ENCODE data around the gene CAMTA1.

Gene CAMTA1

DNA sequence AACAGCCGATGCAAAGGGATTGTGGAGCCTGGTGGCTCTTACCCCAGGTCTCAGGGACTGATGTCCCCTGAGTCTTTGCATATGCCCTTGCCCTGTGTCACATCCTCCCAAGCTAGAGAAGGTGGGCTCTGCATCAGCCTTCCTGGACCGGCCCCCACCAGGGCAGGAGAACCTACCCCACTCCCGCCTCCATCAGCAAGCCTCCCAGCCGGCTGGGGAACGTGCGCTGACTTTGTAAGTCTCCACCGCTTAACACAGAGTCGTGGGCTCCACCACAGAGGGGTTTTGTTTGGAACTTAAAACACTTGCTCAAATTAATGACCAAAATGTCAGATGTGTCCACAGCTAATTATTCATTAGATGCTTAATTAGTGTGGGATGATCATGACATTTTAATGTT is 730.6 kb downstream of the CAMTA1 start:
- no peak for DNase-seq (ENCODE audit: low read depth)

- no peak for DNase-seq (ENCODE audit: low read depth)
Observed at GRCh38 chr1:7516341-7516740, 731.1 kb downstream of the CAMTA1 start.

GRCh38 chr1:7516929-7517328 is 731.7 kb downstream of the CAMTA1 start:
- DNase-seq (ENCODE audit: low read depth): no peak

GRCh38 chr1:7517611-7518330 is 732.5 kb downstream of the CAMTA1 start:
- no peak for DNase-seq (ENCODE audit: low read depth)

DNA sequence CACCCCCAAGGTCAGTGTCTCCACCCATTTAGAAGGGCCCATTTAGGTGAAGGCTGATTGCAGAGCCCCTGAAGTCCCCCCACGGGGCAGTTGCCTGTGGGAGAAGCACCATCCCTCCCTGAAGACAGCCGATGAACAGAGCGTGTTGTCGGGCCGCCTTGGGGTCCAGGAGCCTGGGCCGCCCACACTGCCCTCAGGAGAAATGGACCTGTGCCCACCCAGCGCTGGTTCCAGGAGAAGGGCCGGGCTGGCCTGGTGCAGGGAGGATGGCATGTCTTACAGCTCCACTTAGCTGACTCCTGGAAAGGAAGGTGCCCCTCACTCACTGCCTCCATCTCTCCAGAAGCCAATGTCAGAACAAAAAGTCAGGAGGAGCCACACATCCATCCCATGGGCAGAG is 733.2 kb downstream of the CAMTA1 start:
- no peak for DNase-seq (ENCODE audit: low read depth)

DNA sequence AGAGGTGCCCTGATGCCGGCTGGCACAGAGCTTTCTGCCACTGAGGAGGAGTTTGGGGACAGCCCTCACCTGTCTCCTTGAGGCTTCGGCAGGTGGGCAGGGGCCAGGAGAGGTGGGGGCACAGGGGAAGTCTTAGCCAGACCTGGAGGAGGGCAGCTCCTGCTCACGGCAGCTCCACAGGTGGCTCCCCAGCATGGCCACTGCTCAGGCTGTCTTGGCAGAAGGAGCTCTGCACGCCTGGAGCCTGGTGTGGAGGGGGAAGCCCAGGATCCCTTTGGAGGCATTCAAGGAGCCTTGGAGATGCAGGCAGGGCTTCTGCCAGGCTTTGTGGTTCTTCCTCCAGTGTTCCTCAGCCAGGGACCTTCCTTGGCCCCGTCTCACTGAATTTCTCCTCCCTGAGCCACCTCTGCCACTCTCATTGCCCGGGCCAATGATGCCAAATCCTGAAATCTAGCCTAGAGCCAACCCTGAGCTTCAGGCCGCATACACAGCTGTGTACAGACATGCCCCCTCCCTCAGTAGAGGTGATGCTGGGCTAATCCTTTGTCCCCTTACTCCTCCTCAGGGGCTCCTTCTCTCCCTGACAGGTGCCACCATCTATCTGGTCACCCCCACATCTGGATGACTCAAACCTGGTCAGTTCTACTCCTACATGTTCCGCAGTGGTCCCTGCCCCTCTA is 734.1 kb downstream of the CAMTA1 start:
- DNase-seq (ENCODE audit: low read depth): no peak

DNA sequence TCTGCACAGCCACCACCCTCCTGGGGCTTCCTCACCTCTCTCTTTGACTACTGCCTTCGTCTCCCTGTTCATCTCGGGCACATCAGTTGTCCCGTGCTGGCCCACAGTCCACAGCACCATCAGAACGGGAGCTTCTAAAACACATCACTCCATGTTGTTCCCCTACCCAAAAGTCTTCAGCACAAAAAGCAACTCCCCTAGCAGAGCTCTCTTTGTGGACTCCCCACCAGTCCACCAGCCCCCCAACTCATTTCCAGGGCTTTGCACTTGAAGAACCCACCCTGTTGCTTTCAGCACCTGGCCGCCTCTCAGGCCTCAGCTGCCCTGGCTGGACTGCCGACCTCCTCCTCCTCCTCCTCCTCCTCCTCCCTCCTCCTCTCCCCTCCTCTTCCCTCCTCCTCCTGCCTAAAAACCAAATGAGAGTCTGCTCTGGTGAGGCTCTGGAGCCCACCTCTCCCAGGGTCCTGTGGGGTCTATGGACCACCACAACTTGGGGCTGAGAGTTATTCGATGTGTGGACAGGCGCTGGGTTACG is 734.7 kb downstream of the CAMTA1 start:
- DNase-seq (ENCODE audit: low read depth): no peak

DNA sequence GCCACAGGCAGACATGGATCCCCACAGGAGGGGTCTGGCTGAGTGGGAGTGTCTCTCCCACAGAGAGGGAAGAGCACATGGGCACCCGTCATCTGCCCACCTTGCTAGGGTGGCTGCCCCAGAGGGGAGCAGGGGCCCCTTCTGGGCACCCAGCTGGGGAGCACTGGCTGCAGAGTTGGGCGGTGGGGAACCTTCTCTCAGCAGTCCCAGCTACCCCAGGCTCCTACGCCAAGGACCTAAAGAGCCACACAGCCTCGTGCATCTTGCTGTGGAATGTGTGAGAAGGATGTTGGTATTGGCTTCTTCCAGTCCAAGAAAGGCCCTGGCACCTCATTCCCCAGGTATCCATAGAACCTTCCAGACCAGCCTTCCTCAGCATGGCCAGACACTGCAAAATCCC is 735.2 kb downstream of the CAMTA1 start:
- DNase-seq (ENCODE audit: low read depth): no peak

DNA sequence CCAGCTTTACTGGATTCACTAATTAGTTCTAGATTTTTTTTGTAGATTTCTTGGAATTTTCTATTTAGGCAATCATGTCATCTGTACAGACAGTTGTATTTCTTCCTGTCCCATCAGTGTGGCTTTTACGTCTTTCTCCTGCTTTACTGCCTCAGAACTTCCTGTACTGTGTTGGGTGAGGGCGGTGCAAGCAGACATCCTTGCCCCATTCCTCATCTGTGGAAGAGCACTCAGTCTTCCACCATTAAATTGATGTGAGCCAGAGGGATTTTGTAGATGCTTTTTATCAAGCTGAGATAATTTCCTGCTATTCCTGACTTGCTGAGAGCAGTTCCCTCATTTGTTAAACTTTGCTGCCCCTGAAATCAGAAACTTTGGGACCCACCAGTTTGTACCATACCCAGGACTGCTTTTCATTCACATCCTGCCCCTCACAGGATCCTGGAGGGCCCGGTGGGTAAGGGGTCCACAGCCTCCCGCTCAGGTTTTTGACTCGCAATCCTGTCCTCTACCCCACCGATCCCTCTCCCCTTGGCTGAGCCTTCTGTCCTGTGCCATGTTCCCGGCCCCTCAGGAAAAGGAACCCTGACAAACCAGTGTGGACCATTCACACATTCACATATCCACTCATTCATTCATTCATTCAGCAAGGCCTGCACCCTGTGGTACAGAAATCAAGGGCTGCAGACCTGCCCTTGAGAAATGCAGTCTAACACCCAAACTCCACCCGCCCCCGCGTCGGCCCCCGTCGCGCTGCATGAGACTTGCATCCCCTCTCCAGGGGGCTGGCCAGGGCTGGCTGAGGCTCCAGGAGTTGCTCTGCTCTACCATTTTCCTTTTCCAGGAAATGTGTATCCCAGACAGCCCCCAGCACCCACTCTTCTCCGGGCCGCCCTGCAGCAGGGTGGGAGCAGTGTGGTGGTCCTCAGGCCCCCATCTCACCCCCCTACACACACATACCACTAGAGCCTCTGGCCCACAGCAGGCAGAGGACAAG is 739.4 kb downstream of the CAMTA1 start:
- no peak for DNase-seq (ENCODE audit: low read depth)

- no peak for DNase-seq (ENCODE audit: low read depth)
Observed at GRCh38 chr1:7525338-7526063, 740.2 kb downstream of the CAMTA1 start.

DNA sequence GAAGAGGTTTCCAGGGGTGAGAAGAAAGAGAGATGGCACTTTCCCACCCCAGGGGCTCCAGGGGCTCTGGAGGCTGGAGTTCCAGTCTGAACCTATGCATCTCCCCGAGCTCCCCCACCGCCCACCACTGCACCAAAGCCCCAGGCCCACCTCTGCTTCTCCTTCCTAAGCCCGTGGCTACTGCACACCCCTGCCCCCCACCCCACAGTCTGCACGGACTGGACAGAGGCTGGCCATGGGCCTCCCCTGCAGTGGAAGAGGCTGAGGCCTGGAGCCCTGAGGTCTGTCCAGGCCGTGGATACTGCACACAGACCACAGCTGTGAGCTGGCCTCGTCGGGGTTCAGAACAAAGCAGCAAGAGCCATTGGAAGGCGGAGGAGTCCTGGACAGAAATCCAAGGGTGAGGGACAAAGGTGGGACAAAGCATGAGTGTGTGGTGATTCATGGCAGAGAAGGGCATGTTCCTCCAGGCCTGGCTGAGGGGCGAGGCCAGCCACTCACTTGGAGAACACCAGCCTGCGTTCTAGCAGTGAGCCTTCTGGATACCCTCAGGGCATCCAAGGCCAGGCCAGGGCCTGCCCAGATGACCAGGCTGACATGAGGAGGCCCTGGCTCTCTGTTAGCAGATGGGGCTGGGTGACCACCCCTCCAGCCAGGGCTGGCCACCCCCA is 741.1 kb downstream of the CAMTA1 start:
- DNase-seq (ENCODE audit: low read depth): no peak

- DNase-seq (ENCODE audit: low read depth): no peak
Observed at GRCh38 chr1:7526867-7527732, 741.8 kb downstream of the CAMTA1 start.

DNA sequence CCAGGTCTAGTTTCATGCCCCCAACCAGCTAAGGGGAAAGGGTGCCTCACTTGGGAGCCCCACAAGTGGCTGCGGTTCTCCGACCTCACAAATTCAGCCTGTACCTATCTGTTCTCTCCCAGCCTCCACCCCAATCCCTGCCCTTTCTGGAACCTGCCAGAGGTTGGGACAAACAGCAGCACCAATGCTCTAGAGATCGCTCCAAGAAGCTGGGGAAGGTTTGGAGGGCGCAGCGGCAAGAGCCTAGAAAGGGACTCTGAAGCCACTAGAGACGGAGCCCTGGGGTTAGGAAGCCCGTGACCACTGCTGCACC is 742.4 kb downstream of the CAMTA1 start:
- no peak for DNase-seq (ENCODE audit: low read depth)

GRCh38 chr1:7528386-7529198 is 743.3 kb downstream of the CAMTA1 start:
- DNase-seq (ENCODE audit: low read depth): no peak

DNA sequence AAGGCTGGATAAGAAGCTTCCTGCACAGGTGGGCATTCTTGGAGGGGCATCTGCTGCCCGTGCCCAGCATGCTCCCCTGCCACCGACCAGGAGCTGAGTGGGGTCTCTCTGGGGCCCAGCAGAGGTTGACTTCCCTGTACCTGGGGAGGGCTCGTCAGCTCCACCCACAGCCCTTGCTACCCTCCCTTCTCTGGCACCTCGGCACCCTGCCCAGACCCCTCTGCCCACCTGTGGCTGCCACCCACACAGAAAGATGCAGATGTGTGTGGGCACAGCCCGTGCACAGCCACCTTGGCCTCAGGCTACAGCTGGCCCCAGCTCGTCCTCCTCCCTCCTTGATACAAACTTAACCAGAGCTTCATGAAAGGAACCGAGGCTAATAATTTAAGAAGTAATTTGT is 744.7 kb downstream of the CAMTA1 start:
- no peak for DNase-seq (ENCODE audit: low read depth)

DNA sequence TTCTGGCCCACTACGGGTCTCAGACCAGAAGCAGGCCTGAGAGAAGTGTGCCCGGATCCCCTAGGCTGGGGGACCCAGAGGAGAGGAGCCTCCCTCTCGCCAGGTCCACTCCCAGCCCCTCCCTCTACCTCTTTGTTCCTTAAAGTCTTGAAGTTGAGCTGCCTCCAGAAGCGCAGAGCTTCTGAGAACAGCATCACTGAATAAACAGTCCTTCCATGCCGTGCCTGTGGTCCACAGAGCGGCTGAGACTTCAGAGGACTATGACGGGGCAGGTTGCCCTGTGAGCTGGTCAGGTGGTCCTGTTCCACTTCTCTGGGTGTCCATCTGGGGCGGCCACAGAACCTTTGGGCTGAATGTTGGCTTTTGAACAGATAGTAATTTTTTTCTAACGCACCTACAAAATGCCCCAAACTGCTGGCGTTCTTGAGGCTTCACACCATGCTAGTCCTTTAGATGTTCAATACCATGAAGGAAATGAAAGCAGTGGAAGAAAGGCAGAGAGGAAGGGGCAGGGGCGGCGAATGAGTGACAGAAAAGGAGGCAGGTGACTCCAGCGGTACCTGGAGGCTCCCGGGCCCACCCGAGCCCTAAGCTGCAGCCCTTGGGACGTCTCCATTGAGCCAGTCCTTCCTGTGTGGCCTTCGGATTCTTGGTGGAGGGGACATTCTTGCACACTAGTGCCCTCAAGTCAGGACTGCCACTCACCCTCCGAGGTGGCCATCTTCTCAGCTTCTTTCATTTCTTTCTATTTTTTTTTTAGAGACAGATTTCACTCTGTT is 746.5 kb downstream of the CAMTA1 start:
- DNase-seq (ENCODE audit: low read depth): no peak

- DNase-seq (ENCODE audit: low read depth): no peak
Observed at GRCh38 chr1:7533006-7533405, 747.8 kb downstream of the CAMTA1 start.

- no peak for DNase-seq (ENCODE audit: low read depth)
Observed at GRCh38 chr1:7534061-7534825, 749.0 kb downstream of the CAMTA1 start.

All from stimulated activated CD8-positive, alpha-beta memory T cell treated with anti-CD3 and anti-CD28 coated beads, Interleukin-12 subunit alpha, Interleukin-12 subunit beta, amount 100 ng/mL, for 1 hour (primary cell).